GM13977 (cell line): ENCODE measurements around the gene PIP4K2B.
A peak's percentile ranks its signal among the peaks of the same experiment; 100 is the strongest.

Experiments used
- DNase-seq: peaks from one replicate; pipeline ENCODE4 v3.0.0; 2012; ENCODE audit warnings: low spot score
- in situ Hi-C: fragments of 300-500 bp; cut with MboI; formaldehyde crosslinking; loops from one replicate; pipeline ENCODE4 v1.12.0; 2022; ENCODE audit warnings: low sequenced_read_pairs, low pct_unique_long_range_greater_than_20kb, mixed read lengths, inconsistent platforms; ENCODE audit not compliant: unreplicated experiment
- TF ChIP-seq, protein P1 (sequence below): IDR thresholded peaks from 2 replicates; pipeline ENCODE4 v1.5.1; 2012; ENCODE audit warnings: mild to moderate bottlenecking, control low read depth; ENCODE audit not compliant: insufficient read depth; ENCODE audit errors: extremely low read depth, missing control alignments

The PIP4K2B gene

DNA sequence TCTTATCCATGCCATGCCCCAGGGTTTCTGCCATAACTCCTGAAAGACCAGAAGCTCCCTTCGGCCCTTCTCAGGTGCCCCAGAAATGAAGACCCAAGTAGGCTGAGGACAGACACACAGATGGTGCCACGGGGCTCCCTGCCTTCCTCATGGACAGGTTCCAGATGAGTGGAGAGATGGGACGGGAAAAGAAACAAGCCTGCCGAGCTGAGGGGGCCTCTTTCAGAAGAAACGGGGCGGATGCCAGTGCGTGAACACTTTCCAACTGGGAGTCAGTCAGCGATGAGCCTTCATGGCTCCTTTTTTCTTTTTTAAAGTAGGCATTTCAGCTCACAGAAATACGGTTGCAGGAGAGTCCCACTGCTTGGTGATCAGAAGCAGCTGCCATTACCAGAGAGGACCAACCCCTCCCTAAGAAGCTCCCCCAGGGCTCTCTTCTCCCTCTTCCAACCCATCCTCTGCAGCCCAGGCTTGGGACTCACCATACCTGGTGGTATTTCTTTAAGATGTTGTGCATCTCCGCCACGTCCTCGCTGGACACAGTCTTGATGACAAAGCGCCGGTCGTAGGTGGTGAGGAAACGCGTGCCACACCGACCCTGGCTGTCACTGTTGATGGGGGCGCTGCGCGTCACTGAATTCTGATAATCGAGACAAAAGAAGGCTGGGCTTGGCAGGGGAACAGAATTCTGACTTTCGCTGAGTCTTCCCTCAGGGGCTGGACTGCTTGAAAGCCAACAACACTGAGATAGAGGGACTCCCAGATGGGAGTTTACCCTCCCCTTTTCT is 19.2 kb downstream of the PIP4K2B start:
- in situ Hi-C loops: no loop called here
- DNase-seq: no peak
- TF ChIP-seq, protein P1, sequence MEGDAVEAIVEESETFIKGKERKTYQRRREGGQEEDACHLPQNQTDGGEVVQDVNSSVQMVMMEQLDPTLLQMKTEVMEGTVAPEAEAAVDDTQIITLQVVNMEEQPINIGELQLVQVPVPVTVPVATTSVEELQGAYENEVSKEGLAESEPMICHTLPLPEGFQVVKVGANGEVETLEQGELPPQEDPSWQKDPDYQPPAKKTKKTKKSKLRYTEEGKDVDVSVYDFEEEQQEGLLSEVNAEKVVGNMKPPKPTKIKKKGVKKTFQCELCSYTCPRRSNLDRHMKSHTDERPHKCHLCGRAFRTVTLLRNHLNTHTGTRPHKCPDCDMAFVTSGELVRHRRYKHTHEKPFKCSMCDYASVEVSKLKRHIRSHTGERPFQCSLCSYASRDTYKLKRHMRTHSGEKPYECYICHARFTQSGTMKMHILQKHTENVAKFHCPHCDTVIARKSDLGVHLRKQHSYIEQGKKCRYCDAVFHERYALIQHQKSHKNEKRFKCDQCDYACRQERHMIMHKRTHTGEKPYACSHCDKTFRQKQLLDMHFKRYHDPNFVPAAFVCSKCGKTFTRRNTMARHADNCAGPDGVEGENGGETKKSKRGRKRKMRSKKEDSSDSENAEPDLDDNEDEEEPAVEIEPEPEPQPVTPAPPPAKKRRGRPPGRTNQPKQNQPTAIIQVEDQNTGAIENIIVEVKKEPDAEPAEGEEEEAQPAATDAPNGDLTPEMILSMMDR: no peak

DNA sequence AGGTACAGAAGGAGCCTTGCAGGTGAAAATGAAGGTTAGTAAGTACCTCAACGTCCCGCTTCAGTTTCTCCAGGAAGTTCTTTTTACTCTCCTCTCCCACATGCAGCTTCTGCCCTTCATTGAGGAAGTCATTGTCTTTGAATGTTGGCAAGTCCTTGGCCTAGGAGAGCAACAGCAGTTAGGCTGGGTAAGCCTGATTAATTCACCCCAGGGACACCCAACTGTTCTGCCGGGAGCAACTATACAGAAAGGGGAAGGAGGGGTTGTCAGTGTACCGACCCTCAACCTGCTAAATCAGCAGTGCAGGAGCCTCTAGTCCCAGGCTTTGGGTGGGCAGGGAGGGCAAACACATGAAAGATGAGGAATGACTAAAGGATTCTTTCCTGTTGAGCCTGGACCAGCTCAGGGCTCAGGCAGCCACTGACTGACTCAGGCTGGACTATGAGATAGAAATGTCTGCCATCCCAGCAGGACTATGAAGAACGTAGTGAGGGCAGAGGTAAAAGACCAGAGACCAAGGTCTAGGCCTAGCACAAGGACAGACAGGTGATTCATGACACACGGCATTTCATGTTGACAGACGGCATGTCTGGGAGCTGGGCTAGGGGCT is 21.6 kb downstream of the PIP4K2B start:
- in situ Hi-C loops: no loop called here
- DNase-seq: no peak
- TF ChIP-seq, protein P1: no peak

DNA sequence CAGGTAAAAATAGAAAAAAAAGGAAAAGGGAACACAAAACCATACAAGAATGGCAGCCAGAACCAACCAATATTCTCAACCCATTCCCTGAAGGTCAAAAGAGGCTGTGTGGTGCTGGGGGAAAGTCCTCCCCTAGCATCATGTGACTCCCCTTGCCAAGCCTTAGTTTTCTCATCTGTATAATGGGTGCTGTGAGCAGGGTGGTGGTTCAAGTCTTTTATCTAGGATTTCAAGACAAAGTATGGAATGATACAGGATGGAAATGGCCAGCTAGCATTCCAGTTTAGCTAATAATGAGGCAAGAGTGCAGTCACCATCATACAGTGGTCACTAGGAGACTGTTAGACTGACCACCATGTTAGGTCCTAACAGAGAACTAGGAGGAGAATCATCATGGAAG is 26.1 kb downstream of the PIP4K2B start:
- in situ Hi-C loops: no loop called here
- TF ChIP-seq, protein P1: no peak
- no peak for DNase-seq

DNA sequence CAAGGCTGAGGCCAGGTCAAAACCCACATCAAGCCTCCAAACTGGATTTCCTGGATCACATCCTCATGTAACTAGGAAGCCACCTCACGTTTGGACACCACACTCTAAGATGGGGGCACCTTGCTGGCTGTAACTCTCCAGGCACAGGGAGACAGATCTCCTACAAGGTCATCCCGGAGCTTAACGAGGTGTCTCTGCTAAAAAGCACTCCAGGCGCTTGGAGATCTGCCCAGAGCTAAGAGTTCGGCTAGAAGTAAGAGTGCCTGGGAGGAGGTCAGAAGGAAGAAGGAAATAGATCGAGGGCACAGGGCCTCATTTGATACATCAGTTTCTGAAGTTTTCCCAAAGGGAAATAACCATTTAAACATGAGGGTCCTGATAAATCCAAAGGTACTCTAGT is 30.9 kb downstream of the PIP4K2B start:
- no peak for DNase-seq
- in situ Hi-C loops: no loop called here
- TF ChIP-seq, protein P1: no peak

DNA sequence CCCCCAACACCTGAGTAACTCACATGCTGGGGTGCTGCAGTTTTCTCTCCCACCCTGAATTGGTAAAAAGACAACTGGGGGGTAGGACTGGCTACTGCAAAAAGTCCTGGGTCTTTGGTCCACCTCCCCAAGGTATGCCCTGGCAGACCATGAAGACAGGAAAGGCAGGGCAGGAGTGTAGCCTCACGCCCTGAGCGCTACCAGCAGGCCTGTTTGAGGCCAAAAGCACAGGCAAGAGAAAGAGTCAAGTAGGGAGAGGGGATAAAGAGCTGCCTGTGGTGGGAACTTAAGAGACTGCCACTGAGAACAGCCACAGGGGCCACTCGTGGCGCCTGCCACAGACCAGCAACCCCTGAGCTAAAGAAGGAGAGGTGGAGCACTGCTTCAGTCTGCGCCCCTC is 33.0 kb downstream of the PIP4K2B start:
- no peak for DNase-seq
- in situ Hi-C loops: no loop called here
- TF ChIP-seq, protein P1: no peak

DNA sequence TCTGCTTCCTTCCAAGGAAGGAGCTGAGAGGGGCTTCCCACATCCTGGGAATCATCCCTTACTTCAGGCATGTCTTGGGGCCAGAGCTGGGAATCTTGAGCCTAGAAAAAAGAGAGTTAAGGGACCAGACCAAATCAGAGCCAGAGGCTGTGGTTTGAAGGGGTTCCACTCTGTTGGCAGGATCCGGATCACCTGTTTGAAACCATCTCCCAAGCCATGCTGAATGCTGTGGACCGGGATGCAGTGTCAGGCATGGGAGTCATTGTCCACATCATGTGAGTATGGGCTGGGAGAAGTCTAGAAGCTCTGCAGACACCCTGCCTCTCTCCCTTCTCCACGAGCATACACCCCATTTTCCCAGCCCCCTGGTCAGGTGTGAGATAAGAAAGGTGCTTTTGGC is 37.1 kb downstream of the PIP4K2B start:
- DNase-seq: no peak
- in situ Hi-C loops: no loop called here
- TF ChIP-seq, protein P1: no peak

DNA sequence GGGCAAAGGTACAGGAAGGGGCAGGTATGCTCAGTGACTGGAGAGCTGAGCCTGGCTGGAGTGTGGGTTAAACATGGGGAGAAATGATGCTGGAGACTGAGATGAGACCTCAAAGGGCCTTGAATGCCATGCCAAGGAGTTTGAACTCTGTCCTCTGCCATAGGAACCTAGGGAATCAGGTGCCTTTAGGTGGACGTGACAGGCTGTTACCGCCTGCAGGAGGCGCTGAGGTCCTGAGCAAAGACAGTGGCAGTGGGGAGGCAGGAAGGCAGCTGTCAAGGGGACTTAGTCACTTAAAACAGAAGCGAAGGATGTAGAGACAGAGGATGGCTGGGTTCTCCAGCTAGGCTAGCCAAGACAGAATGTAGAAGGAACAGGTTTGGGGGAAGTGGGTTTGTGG is 37.7 kb downstream of the PIP4K2B start:
- in situ Hi-C loops: no loop called here
- DNase-seq: no peak
- TF ChIP-seq, protein P1: peak; percentile 44
